DND-41 (cell line): Measurements from ENCODE around the gene VCP.

Experiments used
- EZH2 ChIP-seq: IDR thresholded peaks from 3 replicates; pipeline ENCODE4 v1.6.1; 2012; ENCODE audit warnings: borderline replicate concordance, low read depth, mild to moderate bottlenecking, moderate library complexity, low read length, inconsistent platforms; ENCODE audit not compliant: severe bottlenecking
- TF ChIP-seq, protein P1 (sequence below): IDR thresholded peaks from 2 replicates; pipeline ENCODE4 v1.5.1; 2012; ENCODE audit warnings: borderline replicate concordance, low read length, moderate library complexity, mild to moderate bottlenecking; ENCODE audit not compliant: poor library complexity, severe bottlenecking; ENCODE audit errors: extremely low read depth

DNA sequence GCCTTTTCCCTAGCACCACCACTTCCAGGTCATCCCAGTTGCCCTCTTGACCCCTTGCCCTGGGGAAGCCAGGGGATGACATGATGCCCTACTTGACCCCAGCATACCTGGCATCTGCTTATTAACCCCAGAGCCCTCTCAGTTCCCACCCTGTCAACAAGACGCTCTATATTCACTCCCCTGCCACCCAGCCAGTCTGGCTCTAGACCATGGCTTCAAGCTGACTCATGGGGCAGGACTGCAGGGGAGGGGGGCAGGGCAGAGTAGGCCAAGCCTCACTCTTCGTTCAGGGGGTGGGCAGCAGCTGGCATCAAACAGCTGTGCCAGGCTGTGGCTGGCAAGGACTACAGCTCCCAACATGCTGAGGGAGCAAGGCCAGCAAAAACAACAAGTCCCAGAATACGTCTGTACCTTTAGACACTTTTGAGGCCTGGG lies 37.9 kb upstream of the VCP start:
- TF ChIP-seq, protein P1, sequence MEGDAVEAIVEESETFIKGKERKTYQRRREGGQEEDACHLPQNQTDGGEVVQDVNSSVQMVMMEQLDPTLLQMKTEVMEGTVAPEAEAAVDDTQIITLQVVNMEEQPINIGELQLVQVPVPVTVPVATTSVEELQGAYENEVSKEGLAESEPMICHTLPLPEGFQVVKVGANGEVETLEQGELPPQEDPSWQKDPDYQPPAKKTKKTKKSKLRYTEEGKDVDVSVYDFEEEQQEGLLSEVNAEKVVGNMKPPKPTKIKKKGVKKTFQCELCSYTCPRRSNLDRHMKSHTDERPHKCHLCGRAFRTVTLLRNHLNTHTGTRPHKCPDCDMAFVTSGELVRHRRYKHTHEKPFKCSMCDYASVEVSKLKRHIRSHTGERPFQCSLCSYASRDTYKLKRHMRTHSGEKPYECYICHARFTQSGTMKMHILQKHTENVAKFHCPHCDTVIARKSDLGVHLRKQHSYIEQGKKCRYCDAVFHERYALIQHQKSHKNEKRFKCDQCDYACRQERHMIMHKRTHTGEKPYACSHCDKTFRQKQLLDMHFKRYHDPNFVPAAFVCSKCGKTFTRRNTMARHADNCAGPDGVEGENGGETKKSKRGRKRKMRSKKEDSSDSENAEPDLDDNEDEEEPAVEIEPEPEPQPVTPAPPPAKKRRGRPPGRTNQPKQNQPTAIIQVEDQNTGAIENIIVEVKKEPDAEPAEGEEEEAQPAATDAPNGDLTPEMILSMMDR, result no peak
- TF ChIP-seq EZH2, result no peak
